ACHN (cell line): ENCODE data around the gene PRSS36.
"Not testable (repeated sequence)": the region's sequence is repeated elsewhere in the genome, so short reads cannot be mapped to it uniquely, and the experiment has no call there.

Experiments
- DNase-seq: peaks from one replicate; pipeline ENCODE4 v3.0.0-alpha.2; 2015
- in situ Hi-C: cut with HindIII; loops from 2 replicates; pipeline ENCODE4 v1.10.0; 2017; ENCODE audit warnings: low sequenced_read_pairs, low pct_ligation_motif_present, low pct_unique_long_range_greater_than_20kb

PRSS36 gene

GRCh38 chr16:31110106-31111034, 39.5 kb downstream of the PRSS36 start:
- in situ Hi-C loops, result no loop called here
- DNase-seq, result no peak

- in situ Hi-C loops, result no loop called here
- DNase-seq, result no peak
Observed at GRCh38 chr16:31109622-31110021, 40.2 kb downstream of the PRSS36 start.

GRCh38 chr16:31108794-31109558, 40.9 kb downstream of the PRSS36 start:
- no peak for DNase-seq
- in situ Hi-C loops, result no loop called here

- peak; percentile 78 for DNase-seq
- in situ Hi-C loops, result no loop called here
Observed at GRCh38 chr16:31108035-31108793, 41.7 kb downstream of the PRSS36 start, which contains the start of gene BCKDK. BCKDK (plus strand) TSS chr16:31108386; CDS start chr16:31109224, 838 bp downstream.

- no peak for DNase-seq
- in situ Hi-C loops, result no loop called here
Observed at GRCh38 chr16:31107465-31107867, 42.4 kb downstream of the PRSS36 start.

GRCh38 chr16:31106509-31107464, 43.1 kb downstream of the PRSS36 start:
- DNase-seq, result no peak
- in situ Hi-C loops, result no loop called here

GRCh38 chr16:31105677-31106213, 44.1 kb downstream of the PRSS36 start:
- in situ Hi-C loops, result no loop called here
- DNase-seq, result peak; percentile 71

- in situ Hi-C loops, DNase-seq: not testable (repeated sequence)
Observed at GRCh38 chr16:31100876-31101641, 48.8 kb downstream of the PRSS36 start.

- in situ Hi-C loops, result no loop called here
- no peak for DNase-seq
Observed at GRCh38 chr16:31099860-31100638, 49.8 kb downstream of the PRSS36 start.

GRCh38 chr16:31094424-31095120, 55.3 kb downstream of the PRSS36 start, which contains the start of gene VKORC1:
VKORC1 (minus strand) TSS chr16:31094797; CDS start chr16:31094729, 68 bp downstream.
- in situ Hi-C loops, result no loop called here

GRCh38 chr16:31094088-31094423, 55.8 kb downstream of the PRSS36 start:
- in situ Hi-C loops, result no loop called here
- no peak for DNase-seq

More at GRCh38 chr16:31094424-31095120, 55.3 kb downstream of the PRSS36 start, which contains the start of gene VKORC1:
- DNase-seq, result peak; percentile 100

GRCh38 chr16:31093132-31093703, 56.6 kb downstream of the PRSS36 start:
- DNase-seq, result peak; percentile 46
- in situ Hi-C loops, result no loop called here

GRCh38 chr16:31092330-31092729, 57.5 kb downstream of the PRSS36 start:
- in situ Hi-C loops, result no loop called here
- DNase-seq, result no peak

- in situ Hi-C loops, result no loop called here
- DNase-seq, result peak; percentile 47
Observed at GRCh38 chr16:31090540-31090939, 59.3 kb downstream of the PRSS36 start.

GRCh38 chr16:31089199-31089598, 60.7 kb downstream of the PRSS36 start:
- in situ Hi-C loops, result no loop called here
- DNase-seq, result no peak
